Fibroblast of skin of scalp (primary cell): Measurements from ENCODE around the gene FBXL7.

Experiments
- DNase-seq: peaks from one replicate; pipeline ENCODE4 v3.0.0-alpha.2; 2013

The FBXL7 gene

GRCh38 chr5:15584528-15584927 is 84.5 kb downstream of the FBXL7 start:
- DNase-seq: no peak

- DNase-seq: no peak
Observed at GRCh38 chr5:15585128-15585527, 85.1 kb downstream of the FBXL7 start.

GRCh38 chr5:15585841-15586591 is 86.0 kb downstream of the FBXL7 start:
- peak; percentile 81 for DNase-seq

GRCh38 chr5:15587916-15588315 is 87.9 kb downstream of the FBXL7 start:
- no peak for DNase-seq

GRCh38 chr5:15592728-15593127 is 92.7 kb downstream of the FBXL7 start:
- DNase-seq: no peak

GRCh38 chr5:15594977-15595568 is 95.1 kb downstream of the FBXL7 start:
- DNase-seq: peak; percentile 56

- no peak for DNase-seq
Observed at GRCh38 chr5:15595929-15596328, 95.9 kb downstream of the FBXL7 start.

GRCh38 chr5:15596936-15597335 is 97.0 kb downstream of the FBXL7 start:
- no peak for DNase-seq

GRCh38 chr5:15597804-15598203 is 97.8 kb downstream of the FBXL7 start:
- DNase-seq: no peak

- no peak for DNase-seq
Observed at GRCh38 chr5:15598294-15598902, 98.4 kb downstream of the FBXL7 start.

GRCh38 chr5:15600035-15600434 is 100.1 kb downstream of the FBXL7 start:
- no peak for DNase-seq

GRCh38 chr5:15601274-15601673 is 101.3 kb downstream of the FBXL7 start:
- no peak for DNase-seq

GRCh38 chr5:15601853-15602252 is 101.9 kb downstream of the FBXL7 start:
- DNase-seq: no peak

- DNase-seq: peak; percentile 77
Observed at GRCh38 chr5:15604986-15605385, 105.0 kb downstream of the FBXL7 start.

GRCh38 chr5:15606197-15606596 is 106.2 kb downstream of the FBXL7 start:
- no peak for DNase-seq

GRCh38 chr5:15607076-15607475 is 107.1 kb downstream of the FBXL7 start:
- no peak for DNase-seq

GRCh38 chr5:15609076-15609725 is 109.2 kb downstream of the FBXL7 start:
- DNase-seq: no peak

GRCh38 chr5:15610216-15610615 is 110.2 kb downstream of the FBXL7 start:
- no peak for DNase-seq

- no peak for DNase-seq
Observed at GRCh38 chr5:15611008-15611407, 111.0 kb downstream of the FBXL7 start.

GRCh38 chr5:15612915-15613635 is 113.1 kb downstream of the FBXL7 start:
- DNase-seq: no peak

GRCh38 chr5:15614679-15615078 is 114.7 kb downstream of the FBXL7 start:
- DNase-seq: no peak

GRCh38 chr5:15615859-15616258 is 115.9 kb downstream of the FBXL7 start:
- DNase-seq: peak; percentile 29

- DNase-seq: no peak
Observed at GRCh38 chr5:15618938-15619337, 119.0 kb downstream of the FBXL7 start.
